NK-92 (cell line): ENCODE measurements around the gene MAP3K7.

Source experiments
- DNase-seq: peaks from one replicate; lab custom pipeline; 2025; ENCODE audit not compliant: unreplicated experiment; lab: John Stamatoyannopoulos, UW

The MAP3K7 gene

GRCh38 chr6:90586836-90587638 is at the start of gene MAP3K7:
TSS of gene MAP3K7 (minus strand) at chr6:90587072. CDS start at chr6:90586883, 189 bp downstream.
- DNase-seq: peak; percentile 68

GRCh38 chr6:90631046-90631445 is 44.2 kb upstream of the MAP3K7 start:
- no peak for DNase-seq

GRCh38 chr6:90621581-90621980 is 34.7 kb upstream of the MAP3K7 start:
- no peak for DNase-seq

- DNase-seq: no peak
Observed at GRCh38 chr6:90619221-90619620, 32.3 kb upstream of the MAP3K7 start.

GRCh38 chr6:90612313-90612680 is 25.4 kb upstream of the MAP3K7 start:
- no peak for DNase-seq

- DNase-seq: no peak
Observed at GRCh38 chr6:90611543-90612312, 24.9 kb upstream of the MAP3K7 start.

- DNase-seq: no peak
Observed at GRCh38 chr6:90610751-90611542, 24.1 kb upstream of the MAP3K7 start.

GRCh38 chr6:90610301-90610750 is 23.5 kb upstream of the MAP3K7 start:
- DNase-seq: no peak

GRCh38 chr6:90605749-90606340 is 19.0 kb upstream of the MAP3K7 start:
- no peak for DNase-seq

GRCh38 chr6:90604546-90604945 is 17.7 kb upstream of the MAP3K7 start:
- no peak for DNase-seq

- no peak for DNase-seq
Observed at GRCh38 chr6:90599151-90599550, 12.3 kb upstream of the MAP3K7 start.

- DNase-seq: no peak
Observed at GRCh38 chr6:90598192-90598951, 11.5 kb upstream of the MAP3K7 start.

- DNase-seq: no peak
Observed at GRCh38 chr6:90596967-90597539, 10.2 kb upstream of the MAP3K7 start.

GRCh38 chr6:90595854-90596253 is 9.0 kb upstream of the MAP3K7 start:
- no peak for DNase-seq

- no peak for DNase-seq
Observed at GRCh38 chr6:90586546-90586835, 381 bp downstream of the MAP3K7 start.

GRCh38 chr6:90584636-90585255 is 2.1 kb downstream of the MAP3K7 start:
- DNase-seq: no peak

GRCh38 chr6:90583836-90584481 is 2.9 kb downstream of the MAP3K7 start:
- no peak for DNase-seq

- no peak for DNase-seq
Observed at GRCh38 chr6:90583179-90583835, 3.6 kb downstream of the MAP3K7 start.

- DNase-seq: no peak
Observed at GRCh38 chr6:90581146-90581545, 5.7 kb downstream of the MAP3K7 start.
